Measurements from ENCODE around the gene APOL6.
"Not testable (repeated sequence)": the region's sequence is repeated elsewhere in the genome, so short reads cannot be mapped to it uniquely, and the experiment has no call there.

Gene APOL6

DNA sequence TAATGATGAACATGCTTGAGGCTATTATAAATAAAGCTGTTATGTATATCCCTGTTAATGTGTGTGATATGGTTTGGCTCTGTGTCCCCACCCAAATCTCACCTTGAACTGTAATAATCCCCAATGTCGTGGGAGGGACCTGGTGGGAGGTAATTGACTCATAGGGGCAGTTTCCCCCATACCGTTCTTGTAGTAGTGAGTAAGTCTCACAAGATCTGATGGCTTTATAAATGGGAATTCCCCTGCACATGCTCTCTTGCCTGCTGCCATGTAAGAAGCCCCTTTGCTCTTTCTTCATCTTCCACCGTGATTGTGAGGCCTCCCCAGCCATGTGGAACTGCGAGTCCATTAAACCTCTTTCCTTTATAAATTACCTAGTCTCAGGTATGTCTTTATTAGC, 31.2 kb downstream of the APOL6 start:
- ATAC-seq (peak; percentile 90), DNase-seq (peak; percentile 57)

DNA sequence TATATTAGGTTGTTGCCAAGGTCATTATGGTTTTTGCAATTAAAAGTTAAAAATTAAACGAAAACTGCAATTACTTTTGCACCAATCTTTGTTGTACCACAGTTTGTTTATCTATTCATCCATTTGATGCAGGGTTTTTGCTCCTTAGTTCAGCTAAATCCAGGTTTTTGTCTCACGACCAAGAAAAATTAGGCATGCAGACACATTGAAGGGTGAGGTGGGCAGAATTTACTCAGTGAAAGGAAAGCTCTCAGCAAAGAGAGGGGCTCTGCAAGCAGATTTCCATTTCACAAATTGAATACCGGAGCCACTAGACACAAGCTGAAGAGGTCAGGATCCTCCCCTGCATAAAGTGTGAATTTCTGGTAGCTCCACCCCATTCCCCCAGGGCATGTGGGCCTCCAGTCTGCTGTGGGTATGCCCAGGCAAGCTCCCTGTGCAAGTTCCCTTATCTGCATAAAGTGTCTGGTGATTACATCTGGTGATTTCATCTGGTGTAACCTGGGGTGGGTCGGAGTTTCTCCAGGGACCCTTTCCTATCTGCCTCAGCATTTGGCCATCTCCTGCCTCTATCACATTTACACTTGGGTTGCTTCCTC, 33.3 kb downstream of the APOL6 start:
- ATAC-seq: no peak
- DNase-seq: no peak

DNA sequence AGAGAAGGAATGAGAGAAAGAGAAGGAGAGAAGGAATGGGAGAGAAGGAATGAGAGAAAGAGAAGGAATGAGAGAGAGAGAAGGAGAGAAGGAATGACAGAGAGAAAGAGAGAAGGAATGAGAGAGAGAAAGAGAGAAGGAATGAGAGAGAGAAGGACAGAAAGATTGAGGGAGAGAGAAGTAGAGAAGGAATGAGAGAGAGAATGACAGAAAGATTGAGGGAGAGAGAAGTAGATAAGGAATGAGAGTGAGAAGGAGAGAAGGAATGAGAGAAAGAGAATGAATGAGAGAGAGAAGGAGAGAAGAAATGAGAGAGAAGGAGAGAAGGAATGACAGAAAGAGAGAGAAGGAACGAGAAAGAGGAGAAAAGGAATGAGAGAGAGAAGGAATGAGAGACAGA, 35.3 kb downstream of the APOL6 start:
- no peak for ATAC-seq

DNA sequence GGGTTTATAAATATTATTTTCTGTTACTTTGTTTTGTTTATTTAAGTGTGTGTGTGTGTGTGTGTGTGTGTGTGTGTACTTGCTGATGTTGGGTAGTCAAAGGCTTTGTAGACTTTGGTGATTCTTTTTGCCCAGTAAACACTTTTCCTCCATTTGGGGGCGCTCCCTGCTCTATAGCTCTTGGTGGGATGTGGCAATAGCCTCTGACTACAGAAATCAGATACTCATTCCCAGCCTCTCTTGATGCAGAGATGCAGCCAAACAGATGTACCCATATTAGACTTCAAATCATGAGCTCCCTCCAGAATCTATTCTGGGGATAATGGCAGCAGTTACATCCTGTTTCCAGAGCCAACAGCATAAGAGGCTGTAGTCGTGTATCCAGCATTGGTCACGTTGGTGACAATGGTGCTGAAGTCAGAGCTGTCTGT, 36.0 kb downstream of the APOL6 start:
- DNase-seq (no peak), ATAC-seq (no peak)

More for the DNA sequence above, 35.3 kb downstream of the APOL6 start:
- DNase-seq: no peak

DNA sequence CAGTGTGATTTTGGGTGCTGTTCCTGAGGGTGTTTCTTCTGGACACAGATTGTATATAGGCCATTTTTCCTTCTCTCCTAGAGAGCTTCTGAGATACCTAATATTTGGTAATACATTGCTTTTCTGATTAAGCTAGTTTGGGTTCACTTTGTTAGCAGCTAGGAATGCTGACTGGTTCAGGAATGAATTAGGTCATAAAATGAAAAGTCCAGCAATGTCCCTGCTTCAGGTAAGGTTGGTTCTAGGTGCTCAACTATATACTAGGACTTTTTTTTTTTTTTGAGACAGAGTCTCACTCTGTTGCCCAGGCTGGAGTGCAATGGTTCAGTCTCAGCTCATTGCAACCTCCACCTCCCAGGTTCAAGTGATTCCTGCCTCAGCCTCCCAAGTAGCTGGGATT, 36.5 kb downstream of the APOL6 start:
- DNase-seq (no peak), ATAC-seq (no peak)

DNA sequence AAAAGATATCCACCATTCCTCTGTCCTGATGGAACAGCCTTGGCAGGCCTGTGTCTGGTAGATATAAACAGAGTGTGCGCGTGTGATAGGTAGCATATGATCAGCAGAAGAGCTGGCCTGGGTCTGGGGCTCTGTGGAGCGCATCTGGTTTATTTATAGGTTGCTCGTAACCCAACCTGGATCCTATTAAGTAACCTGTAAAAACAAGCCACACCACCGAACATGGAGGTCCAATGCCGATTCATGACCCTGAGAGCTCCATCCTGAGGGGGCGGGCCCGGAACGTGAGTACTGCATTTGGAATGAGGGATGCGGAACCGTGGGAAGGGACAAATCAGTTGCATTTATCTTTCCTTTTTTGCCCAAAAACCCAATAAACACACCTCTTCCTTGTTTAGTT, 37.5 kb downstream of the APOL6 start:
- DNase-seq (no peak), ATAC-seq (no peak)

DNA sequence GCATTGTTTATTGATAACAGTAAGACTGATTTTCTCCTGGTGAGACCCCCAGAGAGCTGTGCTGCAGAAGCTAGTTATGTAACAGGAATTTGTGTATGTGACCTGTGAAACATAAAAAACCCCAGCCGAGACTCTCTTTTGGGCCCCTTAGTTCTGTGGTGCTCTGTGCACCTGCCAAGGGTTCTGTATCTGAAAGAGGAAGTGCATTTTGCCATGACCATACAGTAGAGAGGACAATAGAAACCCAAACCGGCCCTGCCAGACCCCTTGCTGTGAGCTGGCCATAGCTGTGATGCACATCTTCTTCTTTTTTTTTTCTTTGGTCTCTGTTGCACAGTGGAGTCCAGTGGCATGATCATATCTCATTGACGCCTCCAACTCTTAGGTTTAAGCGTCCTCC, 38.1 kb downstream of the APOL6 start:
- ATAC-seq (no peak), DNase-seq (no peak)

DNA sequence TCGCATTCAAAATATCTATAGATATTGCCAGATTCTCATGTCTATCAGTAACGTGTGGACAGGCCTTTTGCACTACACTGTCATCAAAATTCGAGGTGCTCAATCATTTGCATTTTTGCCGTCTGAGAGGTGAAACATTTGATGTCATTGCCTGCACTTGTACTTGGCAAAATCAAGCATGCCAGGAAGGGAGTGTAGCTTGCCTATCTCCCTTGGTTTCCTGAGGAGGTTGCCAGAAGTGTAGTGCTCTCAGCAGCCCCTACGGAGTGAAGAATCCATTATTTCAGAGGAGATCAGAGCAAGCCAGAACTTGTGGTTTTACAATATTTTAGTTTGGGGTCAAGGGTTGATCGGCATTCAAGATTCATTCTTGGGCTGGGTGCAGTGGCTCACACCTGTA, 39.2 kb downstream of the APOL6 start:
- no peak for DNase-seq
- ATAC-seq: no peak

DNA sequence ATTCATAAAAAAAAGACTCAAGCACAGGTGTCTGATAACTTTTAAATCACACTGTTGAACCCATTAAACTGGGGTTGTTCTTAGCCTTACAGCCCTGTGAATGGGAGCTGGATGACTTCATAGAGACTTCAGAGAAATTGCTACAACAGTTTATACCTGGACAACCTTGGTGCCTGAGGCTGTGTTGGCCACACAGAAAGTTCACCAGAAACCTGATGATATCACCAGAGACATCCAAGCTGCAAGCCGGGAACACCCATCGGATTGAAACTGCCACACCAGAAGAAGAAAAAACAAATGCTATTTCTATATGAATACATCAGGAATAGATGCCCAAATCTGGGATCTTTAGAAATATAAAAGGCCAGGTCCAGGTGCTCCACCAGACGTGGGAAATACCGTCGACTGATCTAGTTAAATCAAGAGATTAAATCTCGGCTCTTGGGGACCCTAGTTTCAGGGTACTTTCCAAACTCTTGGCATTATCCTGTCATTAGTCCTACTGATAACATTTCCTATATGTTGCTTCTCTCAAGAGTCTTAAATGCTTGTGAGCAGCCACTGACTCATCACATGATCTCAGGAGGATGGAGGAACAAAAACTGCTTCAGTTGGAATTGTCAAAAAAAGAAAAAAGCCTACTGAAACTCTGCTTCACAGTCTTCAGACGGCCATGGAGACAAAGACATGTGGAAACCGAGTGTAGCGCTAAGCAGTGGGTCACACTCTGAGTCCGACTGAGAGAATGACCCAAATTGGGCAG, 40.8 kb downstream of the APOL6 start:
- no peak for ATAC-seq

DNA sequence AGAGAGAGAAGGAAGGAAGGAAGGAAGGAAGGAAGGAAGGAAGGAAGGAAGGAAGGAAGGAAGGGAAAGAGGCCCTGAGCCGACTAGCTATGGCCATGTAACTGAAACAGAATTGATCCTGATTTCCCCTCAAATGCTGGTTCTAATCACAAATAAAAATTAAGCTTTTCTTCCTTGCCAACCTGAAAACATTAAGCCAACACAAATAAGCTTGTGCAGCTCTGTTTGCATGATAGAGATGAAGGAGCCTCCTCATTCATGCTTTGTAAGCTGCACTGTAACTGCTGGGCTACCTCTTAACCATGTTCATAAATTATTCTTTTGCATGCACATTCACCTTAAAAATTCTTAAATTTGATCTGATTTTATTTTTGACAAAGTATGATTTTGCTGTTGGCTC, 41.8 kb downstream of the APOL6 start:
- DNase-seq (no peak), ATAC-seq (no peak)

More for the DNA sequence above, 40.8 kb downstream of the APOL6 start:
- no peak for DNase-seq

DNA sequence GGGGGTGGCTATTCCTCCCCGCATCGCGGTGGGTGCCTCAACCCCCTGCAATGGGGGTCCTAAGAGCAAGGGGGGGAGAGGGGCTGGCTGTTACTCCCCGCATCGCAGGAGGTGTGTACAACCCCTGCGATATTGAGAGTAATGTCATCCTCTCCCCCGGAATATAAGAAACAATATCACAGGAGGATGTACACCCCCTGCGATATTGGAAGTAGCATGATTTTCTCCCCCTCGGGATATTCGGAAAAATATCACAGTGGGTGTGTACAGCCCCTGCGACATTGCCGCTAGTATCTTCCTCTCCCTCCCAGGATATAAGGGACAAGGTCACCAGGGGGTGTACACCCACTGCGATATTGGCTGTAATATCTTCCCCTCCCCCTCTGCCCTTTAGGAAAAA, 47.0 kb downstream of the APOL6 start:
- ATAC-seq (no peak), DNase-seq (no peak)

DNA sequence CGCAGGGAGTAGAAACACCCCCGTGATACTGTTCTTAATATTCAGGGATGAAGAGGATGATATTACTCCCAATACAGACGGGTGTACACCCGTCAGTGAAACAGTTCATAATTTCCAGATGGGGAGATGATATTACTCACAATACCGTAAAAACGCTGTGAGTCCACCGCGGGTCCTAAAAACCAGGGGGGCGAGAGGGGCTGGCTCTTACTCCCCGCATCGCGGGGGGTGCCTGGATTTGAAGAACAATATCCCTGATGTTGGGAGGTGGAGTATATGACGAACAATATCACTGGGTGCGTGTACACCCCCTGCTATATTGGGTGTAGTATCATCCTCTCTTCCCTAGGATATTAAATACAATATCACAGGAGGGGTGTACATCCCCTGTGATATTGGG, 48.9 kb downstream of the APOL6 start:
- peak; percentile 45 for ATAC-seq
- DNase-seq: no peak

DNA sequence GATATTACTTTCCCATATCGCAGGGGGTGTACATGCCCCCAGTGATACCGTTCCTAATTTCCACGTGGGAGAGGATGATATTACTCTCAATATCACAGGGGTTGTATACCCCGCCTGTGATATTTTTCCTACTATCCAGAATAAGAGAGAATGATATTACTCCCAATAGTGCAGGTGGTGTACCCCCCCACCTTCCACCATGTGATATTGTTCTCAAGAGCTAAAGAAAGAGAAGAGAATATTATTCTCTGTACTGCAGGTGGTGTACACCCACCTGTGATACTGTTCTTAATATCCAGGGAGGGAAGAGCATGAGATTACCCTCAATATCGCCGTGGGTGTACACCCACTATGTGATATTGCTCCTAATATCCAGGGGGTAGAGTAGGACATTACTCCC, 51.6 kb downstream of the APOL6 start:
- not testable (repeated sequence) for ATAC-seq, DNase-seq

DNA sequence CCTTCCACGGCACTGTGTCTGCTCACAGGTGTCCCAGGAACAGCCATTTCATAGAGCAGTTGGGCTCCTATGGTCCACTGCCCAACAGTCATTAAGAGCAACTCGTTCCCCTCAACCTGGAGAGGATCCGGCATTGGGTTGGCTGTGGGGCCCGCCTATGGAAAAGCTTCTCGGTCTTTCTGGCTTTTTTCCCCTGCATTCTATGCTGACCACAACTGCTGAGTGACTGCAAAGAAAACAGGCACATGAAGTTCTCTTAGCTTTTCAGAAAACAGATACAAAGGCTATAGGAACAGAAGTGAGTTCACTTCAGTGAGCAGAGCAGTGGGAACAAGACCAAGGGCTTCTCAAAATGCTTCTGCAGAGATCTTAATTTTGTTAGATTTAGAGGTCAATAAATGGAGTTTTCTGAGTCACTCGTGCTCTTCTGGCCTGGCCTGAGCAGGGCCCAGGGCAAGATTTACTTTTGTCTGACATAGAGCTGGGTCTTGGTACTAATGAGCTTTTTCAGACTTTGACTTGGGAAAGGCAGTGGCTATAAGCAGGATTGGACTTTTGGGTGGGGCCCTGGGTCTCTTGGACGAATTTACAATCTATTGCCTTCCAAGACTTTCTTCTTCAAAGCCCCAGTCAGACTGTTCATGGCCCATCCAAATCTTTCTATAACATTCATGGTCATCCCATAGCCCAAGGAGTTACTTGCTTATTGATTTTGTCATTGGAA, 55.8 kb downstream of the APOL6 start:
- ATAC-seq (no peak), DNase-seq (no peak)

DNA sequence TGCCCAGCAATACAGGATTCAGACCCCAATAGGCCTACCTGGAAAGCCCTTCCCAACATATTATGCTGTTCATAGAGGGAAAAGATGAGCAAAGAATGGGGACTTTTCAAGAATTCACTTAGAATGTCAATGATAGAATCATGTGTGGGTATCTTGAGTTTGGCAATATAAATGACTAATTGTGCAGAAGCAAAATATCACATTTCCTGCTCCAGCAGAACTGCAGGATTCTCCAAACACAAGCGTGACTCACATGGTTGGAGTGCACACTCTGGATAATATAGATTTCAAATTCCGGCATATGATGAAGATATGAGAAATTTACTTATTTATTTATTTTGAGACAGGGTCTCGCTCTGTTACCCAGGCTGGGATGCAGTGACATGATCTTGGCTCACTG, 56.9 kb downstream of the APOL6 start:
- DNase-seq (no peak), ATAC-seq (no peak)

DNA sequence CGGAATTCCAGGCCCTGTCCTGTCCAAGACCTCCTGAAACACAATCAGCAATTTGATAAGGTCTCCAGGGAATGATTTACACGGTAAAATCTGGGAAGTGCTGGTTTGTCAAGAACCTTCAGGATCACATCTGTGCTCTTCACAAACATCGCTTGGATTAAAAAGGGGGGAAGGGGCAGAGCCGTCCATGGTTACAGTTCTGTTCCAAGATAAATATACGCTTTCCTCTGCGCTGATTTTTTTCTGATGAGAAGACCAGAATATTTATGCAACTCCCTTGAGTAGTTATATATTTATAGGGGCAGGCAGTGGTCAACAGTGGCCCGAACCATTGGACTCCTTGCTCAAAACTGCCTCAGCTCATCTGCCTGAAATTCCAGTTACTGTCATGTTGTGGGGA, 60.2 kb downstream of the APOL6 start:
- DNase-seq: no peak
- no peak for ATAC-seq

DNA sequence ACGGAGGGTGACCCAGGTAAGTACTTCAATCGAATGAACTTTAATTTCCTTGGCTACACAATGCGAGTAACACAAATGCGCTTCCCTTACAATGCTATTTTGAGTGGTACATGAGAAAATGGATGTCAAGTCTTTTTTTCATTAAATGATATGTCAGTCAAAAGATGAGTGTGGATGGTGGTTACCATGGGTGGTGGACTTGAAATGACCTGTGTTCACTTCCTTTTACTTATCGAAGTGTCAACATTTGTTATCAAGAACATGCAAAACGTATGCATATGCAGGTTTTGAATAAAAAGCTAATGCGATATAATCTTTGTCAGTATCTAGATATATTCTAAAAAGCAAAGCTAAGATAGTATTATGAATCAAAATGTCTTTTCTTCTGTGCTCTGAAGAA, 60.7 kb downstream of the APOL6 start:
- DNase-seq: no peak
- no peak for ATAC-seq

DNA sequence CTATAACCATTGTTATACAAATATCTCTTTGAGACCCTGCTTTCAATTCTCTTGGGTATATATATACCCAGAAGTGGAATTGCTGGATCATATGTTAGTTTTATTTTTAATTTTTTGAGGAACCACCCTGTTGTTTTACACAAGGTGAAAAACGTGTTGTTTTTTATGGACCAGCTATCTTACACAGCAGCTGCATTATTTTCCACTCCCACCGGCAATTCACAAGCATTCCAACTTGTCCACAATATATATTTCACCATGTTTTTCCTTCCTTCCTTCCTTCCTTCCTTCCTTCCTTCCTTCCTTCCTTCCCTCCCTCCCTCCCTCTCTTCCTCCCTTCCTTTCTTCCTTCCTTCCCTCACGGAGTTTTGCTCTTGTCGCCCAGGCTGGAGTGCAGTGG, 63.1 kb downstream of the APOL6 start:
- DNase-seq: no peak
- ATAC-seq: no peak

DNA sequence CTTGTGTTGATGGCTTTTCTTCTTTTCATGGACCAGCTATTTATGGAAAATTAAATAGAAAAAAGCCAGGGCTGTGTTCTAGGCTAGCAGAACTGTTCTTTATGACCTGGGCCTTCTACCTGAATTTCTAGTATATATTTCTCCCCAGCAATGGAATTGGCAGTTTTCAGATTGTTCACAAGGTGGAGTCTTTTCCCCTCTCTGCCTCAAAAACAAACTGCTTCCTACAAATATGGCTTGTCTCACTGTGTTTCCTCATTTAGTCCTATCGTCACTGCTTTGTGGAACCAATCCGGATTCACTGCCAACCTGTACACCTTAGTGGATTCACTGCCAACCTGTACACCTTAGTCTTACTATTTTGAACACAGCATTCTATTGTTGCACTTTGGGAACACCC, 64.4 kb downstream of the APOL6 start:
- DNase-seq (no peak), ATAC-seq (no peak)

DNA sequence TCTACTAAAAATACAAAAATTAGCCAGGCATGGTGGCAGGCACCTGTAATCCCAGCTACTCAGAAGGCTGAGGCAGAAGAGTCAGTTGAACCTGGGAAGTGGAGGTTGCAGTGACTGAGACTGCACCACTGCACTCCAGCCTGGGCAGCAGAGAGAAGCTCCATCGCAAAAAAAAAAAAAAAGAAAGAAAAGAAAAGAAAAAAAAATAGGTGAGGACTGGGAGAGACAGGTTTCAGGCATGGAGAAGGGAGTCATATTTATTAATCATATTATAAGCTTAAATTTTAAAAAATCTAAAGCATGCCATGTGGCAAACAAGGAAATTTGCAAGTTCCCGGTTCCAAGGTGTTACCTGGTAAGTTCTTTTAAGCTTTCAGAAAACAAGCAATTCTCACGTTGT, 69.3 kb downstream of the APOL6 start, which contains the start of gene APOL5:
APOL5 (plus strand) TSS at position 301 of the 400 bp plus-strand sequence; CDS start at position 301, 0 bp downstream.
- ATAC-seq: no peak
- DNase-seq: no peak

Data from stimulated activated naive CD8-positive, alpha-beta T cell treated with anti-CD3 and anti-CD28 coated beads, Interleukin-15, Interleukin-2, amounts not matched to agents 100 U/mL and 50 U/mL, for 24 hours (primary cell).